Suprapubic skin (tissue), 4 donors: ENCODE data around the gene SSR1.
"Not testable (repeated sequence)": the region's sequence is repeated elsewhere in the genome, so short reads cannot be mapped to it uniquely, and the experiment has no call there.

Experiments
- CTCF ChIP-seq, 2 donors: fragments of 200-600 bp in 1 of 2; fragments of 450-650 bp in 1 of 2; sonication (generic) in 1 of 2; IDR thresholded peaks; one replicate each; pipeline ENCODE4 v1.5.1; 2016 to 2019; ENCODE audit warnings: antibody characterized with exemption in 2 of 2, mild to moderate bottlenecking in 1 of 2, moderate library complexity in 1 of 2
- POLR2A ChIP-seq, 2 donors: fragments of 450-650 bp; IDR thresholded peaks; one replicate each; pipeline ENCODE4 v1.6.1; 2017; ENCODE audit warnings: antibody characterized with exemption in 2 of 2, mild to moderate bottlenecking in 2 of 2, moderate library complexity in 2 of 2
- POLR2AphosphoS5 ChIP-seq, 3 donors: sonication (generic); formaldehyde crosslinking; IDR thresholded peaks; one replicate each; pipeline ENCODE4 v1.6.1; 2017; ENCODE audit warnings: antibody characterized with exemption in 3 of 3

DNA sequence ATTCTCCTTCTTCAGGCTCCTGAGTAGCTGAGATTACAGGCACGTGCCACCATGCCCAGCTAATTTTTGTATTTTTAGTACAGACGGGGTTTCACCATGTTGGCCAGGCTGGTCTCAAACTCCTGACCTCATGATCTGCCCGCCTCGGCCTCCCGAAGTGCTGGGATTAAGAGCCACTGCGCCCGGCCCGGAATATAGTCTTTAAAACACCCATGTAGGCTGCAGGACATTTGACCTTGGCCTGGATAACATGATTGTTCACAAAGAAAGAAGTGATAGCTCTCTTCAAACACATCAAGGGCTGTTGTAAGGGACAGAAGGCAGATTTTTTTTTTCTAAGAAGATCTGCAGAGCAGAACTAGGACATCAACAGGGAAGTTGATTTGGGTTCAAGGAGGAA, 38.5 kb downstream of the SSR1 start:
- not testable (repeated sequence) for TF ChIP-seq POLR2A, CTCF, POLR2AphosphoS5 (IDR thresholded peaks at IDR 0.05)
